K562 (cell line): Measurements from ENCODE around the gene OPA3.

Experiments
- KLF13 ChIP-seq: fragments of 450-650 bp; IDR thresholded peaks from 2 replicates; pipeline ENCODE4 v1.6.1; 2016; ENCODE audit warnings: missing genetic modification characterization, low read depth, mild to moderate bottlenecking, missing compliant biosample characterization, moderate library complexity, borderline replicate concordance
- ZNF764 ChIP-seq: fragments of 250-450 bp; sonication (Bioruptor Pico); IDR thresholded peaks from 2 replicates; pipeline ENCODE4 v1.4.0; 2020; ENCODE audit warnings: low read depth, mild to moderate bottlenecking, moderate library complexity
- TF ChIP-seq, protein P1 (sequence below), 3 experiments: IDR thresholded peaks in 2 of 3; conservative IDR thresholded peaks in 1 of 3; 2 replicates each; pipeline ENCODE4 v1.5.1; 2011 to 2012; ENCODE audit warnings: low read length in 3 of 3, mild to moderate bottlenecking in 3 of 3, control low read depth in 2 of 3, improper control_type of control experiment in 1 of 3, inconsistent platforms in 1 of 3, low read depth in 1 of 3, mixed read lengths in 1 of 3, moderate library complexity in 1 of 3; ENCODE audit not compliant: insufficient read depth in 2 of 3
- TF ChIP-seq, protein P2 (sequence below), 2 experiments: fragments of 150-350 bp in 1 of 2; IDR thresholded peaks; 2 replicates each; pipeline ENCODE4 v1.6.1; 2012 to 2016; ENCODE audit warnings: low read depth in 2 of 2, low read length in 2 of 2, mild to moderate bottlenecking in 1 of 2, moderate library complexity in 1 of 2

DNA sequence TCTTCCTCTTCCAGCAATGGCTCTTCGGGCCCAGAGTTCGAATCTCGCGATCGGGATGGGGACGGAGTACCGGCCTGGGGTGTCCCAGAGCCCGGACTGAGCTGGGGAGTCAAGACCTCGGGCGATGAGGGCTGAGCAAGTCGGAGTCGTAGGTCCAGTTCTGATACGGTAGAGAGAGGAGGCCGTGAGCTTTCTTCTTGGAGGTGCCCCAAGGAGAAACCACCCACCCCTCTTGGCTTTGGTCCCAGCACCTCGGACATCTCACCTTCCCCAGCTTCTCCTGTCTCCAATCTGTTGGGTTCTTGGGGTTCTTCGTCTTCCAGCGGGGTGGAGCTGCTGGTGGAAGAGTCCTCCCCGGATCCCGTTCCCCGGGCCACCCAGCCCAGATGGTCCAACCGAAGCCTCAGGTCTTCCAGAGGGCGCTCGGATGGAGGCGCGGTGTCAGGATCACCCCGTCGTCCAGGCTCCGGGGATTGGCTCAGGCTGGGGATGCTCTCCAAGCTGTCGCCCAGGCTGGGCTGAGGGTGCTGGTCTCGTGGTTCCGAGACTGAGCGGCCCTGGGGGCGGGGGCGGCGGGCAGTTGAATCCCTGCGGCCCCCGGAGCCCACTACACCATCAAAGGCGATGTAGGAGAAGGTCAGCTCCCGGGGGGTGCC lies 90.2 kb downstream of the OPA3 start:
- TF ChIP-seq, protein P1, sequence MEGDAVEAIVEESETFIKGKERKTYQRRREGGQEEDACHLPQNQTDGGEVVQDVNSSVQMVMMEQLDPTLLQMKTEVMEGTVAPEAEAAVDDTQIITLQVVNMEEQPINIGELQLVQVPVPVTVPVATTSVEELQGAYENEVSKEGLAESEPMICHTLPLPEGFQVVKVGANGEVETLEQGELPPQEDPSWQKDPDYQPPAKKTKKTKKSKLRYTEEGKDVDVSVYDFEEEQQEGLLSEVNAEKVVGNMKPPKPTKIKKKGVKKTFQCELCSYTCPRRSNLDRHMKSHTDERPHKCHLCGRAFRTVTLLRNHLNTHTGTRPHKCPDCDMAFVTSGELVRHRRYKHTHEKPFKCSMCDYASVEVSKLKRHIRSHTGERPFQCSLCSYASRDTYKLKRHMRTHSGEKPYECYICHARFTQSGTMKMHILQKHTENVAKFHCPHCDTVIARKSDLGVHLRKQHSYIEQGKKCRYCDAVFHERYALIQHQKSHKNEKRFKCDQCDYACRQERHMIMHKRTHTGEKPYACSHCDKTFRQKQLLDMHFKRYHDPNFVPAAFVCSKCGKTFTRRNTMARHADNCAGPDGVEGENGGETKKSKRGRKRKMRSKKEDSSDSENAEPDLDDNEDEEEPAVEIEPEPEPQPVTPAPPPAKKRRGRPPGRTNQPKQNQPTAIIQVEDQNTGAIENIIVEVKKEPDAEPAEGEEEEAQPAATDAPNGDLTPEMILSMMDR (IDR thresholded peaks at IDR 0.05 in 2 of 3, conservative IDR thresholded peaks at IDR 0.05 in 1 of 3; ENCODE audit: insufficient read depth in 2 of 3, low read depth in 1 of 3, low read length in 3 of 3): no peak
- no peak for TF ChIP-seq KLF13
- no peak for TF ChIP-seq ZNF764
- TF ChIP-seq, protein P2, sequence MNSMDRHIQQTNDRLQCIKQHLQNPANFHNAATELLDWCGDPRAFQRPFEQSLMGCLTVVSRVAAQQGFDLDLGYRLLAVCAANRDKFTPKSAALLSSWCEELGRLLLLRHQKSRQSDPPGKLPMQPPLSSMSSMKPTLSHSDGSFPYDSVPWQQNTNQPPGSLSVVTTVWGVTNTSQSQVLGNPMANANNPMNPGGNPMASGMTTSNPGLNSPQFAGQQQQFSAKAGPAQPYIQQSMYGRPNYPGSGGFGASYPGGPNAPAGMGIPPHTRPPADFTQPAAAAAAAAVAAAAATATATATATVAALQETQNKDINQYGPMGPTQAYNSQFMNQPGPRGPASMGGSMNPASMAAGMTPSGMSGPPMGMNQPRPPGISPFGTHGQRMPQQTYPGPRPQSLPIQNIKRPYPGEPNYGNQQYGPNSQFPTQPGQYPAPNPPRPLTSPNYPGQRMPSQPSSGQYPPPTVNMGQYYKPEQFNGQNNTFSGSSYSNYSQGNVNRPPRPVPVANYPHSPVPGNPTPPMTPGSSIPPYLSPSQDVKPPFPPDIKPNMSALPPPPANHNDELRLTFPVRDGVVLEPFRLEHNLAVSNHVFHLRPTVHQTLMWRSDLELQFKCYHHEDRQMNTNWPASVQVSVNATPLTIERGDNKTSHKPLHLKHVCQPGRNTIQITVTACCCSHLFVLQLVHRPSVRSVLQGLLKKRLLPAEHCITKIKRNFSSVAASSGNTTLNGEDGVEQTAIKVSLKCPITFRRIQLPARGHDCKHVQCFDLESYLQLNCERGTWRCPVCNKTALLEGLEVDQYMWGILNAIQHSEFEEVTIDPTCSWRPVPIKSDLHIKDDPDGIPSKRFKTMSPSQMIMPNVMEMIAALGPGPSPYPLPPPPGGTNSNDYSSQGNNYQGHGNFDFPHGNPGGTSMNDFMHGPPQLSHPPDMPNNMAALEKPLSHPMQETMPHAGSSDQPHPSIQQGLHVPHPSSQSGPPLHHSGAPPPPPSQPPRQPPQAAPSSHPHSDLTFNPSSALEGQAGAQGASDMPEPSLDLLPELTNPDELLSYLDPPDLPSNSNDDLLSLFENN (IDR thresholded peaks at IDR 0.05; ENCODE audit: low read depth in 2 of 2, low read length in 2 of 2): no peak
